T-helper 2 cell treated with Interferon-gamma antibody and Interleukin-4, amounts not matched to agents 5 μg/mL and 100 μg/mL, for 36 hours (primary cell): Measurements from ENCODE around the gene SKA1.
A peak's percentile ranks its signal among the peaks of the same experiment; 100 is the strongest.
"Not testable (repeated sequence)": the region's sequence is repeated elsewhere in the genome, so short reads cannot be mapped to it uniquely, and the experiment has no call there.

ENCODE experiments used
- DNase-seq: peaks from one replicate; pipeline ENCODE4 v3.0.0; 2021; ENCODE audit warnings: low spot score
- H3K27ac Mint-ChIP-seq: one replicate; pipeline ENCODE4 v1.8.0; 2021; ENCODE audit warnings: mild to moderate bottlenecking, mixed read lengths
- H3K27me3 Mint-ChIP-seq: one replicate; pipeline ENCODE4 v1.8.0; 2021; ENCODE audit warnings: low read depth, mixed read lengths
- H3K36me3 Mint-ChIP-seq: one replicate; pipeline ENCODE4 v1.8.0; 2021; ENCODE audit warnings: low read depth, mixed read lengths
- H3K4me1 Mint-ChIP-seq: one replicate; pipeline ENCODE4 v1.8.0; 2021; ENCODE audit warnings: low read depth, mixed read lengths
- H3K4me3 Mint-ChIP-seq: one replicate; pipeline ENCODE4 v1.8.0; 2022; ENCODE audit warnings: mild to moderate bottlenecking, moderate library complexity, mixed read lengths
- H3K9me3 Mint-ChIP-seq: one replicate; pipeline ENCODE4 v1.8.0; 2021; ENCODE audit warnings: mixed read lengths

SKA1 gene

GRCh38 chr18:50369672-50370071, 5.2 kb upstream of the SKA1 start:
- DNase-seq: no peak
- no peak overlapping the region for H3K27ac Mint-ChIP-seq
- H3K27me3 Mint-ChIP-seq: peaks cover 30% of the 10 kb centered on the region

GRCh38 chr18:50372743-50373142, 2.1 kb upstream of the SKA1 start:
- no peak overlapping the region for H3K27ac Mint-ChIP-seq
- no peak overlapping the region for H3K4me3 Mint-ChIP-seq
- peaks cover 14% of the 10 kb centered on the region for H3K27me3 Mint-ChIP-seq
- DNase-seq: no peak
- peaks cover 14% of the 10 kb centered on the region for H3K9me3 Mint-ChIP-seq
- peaks cover 12% of the 10 kb centered on the region for H3K36me3 Mint-ChIP-seq
- peaks cover 18% of the 10 kb centered on the region for H3K4me1 Mint-ChIP-seq

More at GRCh38 chr18:50369672-50370071, 5.2 kb upstream of the SKA1 start:
- Mint-ChIP-seq H3K36me3 (peaks cover 3% of the 10 kb centered on the region), H3K4me1 (peaks cover 5% of the 10 kb centered on the region), H3K4me3 (no peak overlapping the region), H3K9me3 (peaks cover 14% of the 10 kb centered on the region)

- H3K27me3 Mint-ChIP-seq: peaks cover 5% of the 10 kb centered on the region
- peaks cover 20% of the 10 kb centered on the region for H3K4me1 Mint-ChIP-seq
- DNase-seq: no peak
- H3K4me3 Mint-ChIP-seq: no peak overlapping the region
- H3K36me3 Mint-ChIP-seq: peaks cover 19% of the 10 kb centered on the region
- peaks cover 14% of the 10 kb centered on the region for H3K9me3 Mint-ChIP-seq
- no peak overlapping the region for H3K27ac Mint-ChIP-seq
These were observed 1.2 kb upstream of the SKA1 start for GRCh38 chr18:50373561-50374219.

GRCh38 chr18:50374220-50374752, 560 bp upstream of the SKA1 start:
- DNase-seq: no peak
- H3K36me3 Mint-ChIP-seq: peaks cover 19% of the 10 kb centered on the region

GRCh38 chr18:50377061-50377798, 2.4 kb downstream of the SKA1 start:
- H3K4me3 Mint-ChIP-seq: no peak overlapping the region
- H3K36me3 Mint-ChIP-seq: peaks cover 19% of the 10 kb centered on the region
- H3K27me3 Mint-ChIP-seq: no peaks in the 10 kb centered on the region
- no peak for DNase-seq
- peaks cover 20% of the 10 kb centered on the region for H3K4me1 Mint-ChIP-seq
- H3K27ac Mint-ChIP-seq: no peak overlapping the region
- no peaks in the 10 kb centered on the region for H3K9me3 Mint-ChIP-seq

More at GRCh38 chr18:50374220-50374752, 560 bp upstream of the SKA1 start:
- H3K27me3 Mint-ChIP-seq: peaks cover 3% of the 10 kb centered on the region
- H3K9me3 Mint-ChIP-seq: peaks cover 11% of the 10 kb centered on the region
- H3K4me3 Mint-ChIP-seq: peak overlapping the region; percentile 92
- H3K27ac Mint-ChIP-seq: peak overlapping the region; percentile 90
- H3K4me1 Mint-ChIP-seq: peaks cover 20% of the 10 kb centered on the region

- peaks cover 43% of the 10 kb centered on the region for H3K36me3 Mint-ChIP-seq
- peaks cover 2% of the 10 kb centered on the region for H3K4me1 Mint-ChIP-seq
- no peak overlapping the region for H3K27ac Mint-ChIP-seq
- DNase-seq: no peak
- H3K9me3 Mint-ChIP-seq: no peaks in the 10 kb centered on the region
- H3K27me3 Mint-ChIP-seq: no peaks in the 10 kb centered on the region
- H3K4me3 Mint-ChIP-seq: no peak overlapping the region
These were observed 14.1 kb downstream of the SKA1 start for GRCh38 chr18:50388988-50389387.

- DNase-seq: no peak
- peaks cover 9% of the 10 kb centered on the region for H3K27me3 Mint-ChIP-seq
- peaks cover 2% of the 10 kb centered on the region for H3K4me1 Mint-ChIP-seq
- H3K9me3 Mint-ChIP-seq: no peaks in the 10 kb centered on the region
- no peak overlapping the region for H3K4me3 Mint-ChIP-seq
- no peak overlapping the region for H3K27ac Mint-ChIP-seq
- peaks cover 30% of the 10 kb centered on the region for H3K36me3 Mint-ChIP-seq
These were observed 19.0 kb downstream of the SKA1 start for GRCh38 chr18:50393802-50394201.

GRCh38 chr18:50395093-50395492, 20.2 kb downstream of the SKA1 start:
- Mint-ChIP-seq H3K4me3 (no peak overlapping the region), H3K4me1 (peaks cover 2% of the 10 kb centered on the region), H3K9me3 (no peaks in the 10 kb centered on the region), H3K27ac (no peak overlapping the region), H3K27me3 (peaks cover 13% of the 10 kb centered on the region), H3K36me3 (peaks cover 21% of the 10 kb centered on the region)
- DNase-seq: no peak

GRCh38 chr18:50396005-50396660, 21.3 kb downstream of the SKA1 start:
- no peak for DNase-seq
- no peaks in the 10 kb centered on the region for H3K9me3 Mint-ChIP-seq
- H3K36me3 Mint-ChIP-seq: peaks cover 21% of the 10 kb centered on the region
- H3K27me3 Mint-ChIP-seq: peaks cover 14% of the 10 kb centered on the region
- peaks cover 2% of the 10 kb centered on the region for H3K4me1 Mint-ChIP-seq
- H3K4me3 Mint-ChIP-seq: no peak overlapping the region
- no peak overlapping the region for H3K27ac Mint-ChIP-seq

- Mint-ChIP-seq H3K36me3 (peaks cover 16% of the 10 kb centered on the region), H3K4me1 (peaks cover 2% of the 10 kb centered on the region), H3K9me3 (no peaks in the 10 kb centered on the region), H3K27me3 (peaks cover 20% of the 10 kb centered on the region), H3K4me3 (no peak overlapping the region), H3K27ac (no peak overlapping the region)
- no peak for DNase-seq
These were observed 22.2 kb downstream of the SKA1 start for GRCh38 chr18:50397023-50397422.

GRCh38 chr18:50398099-50398498, 23.3 kb downstream of the SKA1 start:
- H3K9me3 Mint-ChIP-seq: no peaks in the 10 kb centered on the region

GRCh38 chr18:50398947-50399346, 24.1 kb downstream of the SKA1 start:
- no peak overlapping the region for H3K4me3 Mint-ChIP-seq
- no peak for DNase-seq
- H3K36me3 Mint-ChIP-seq: peaks cover 5% of the 10 kb centered on the region
- peaks cover 40% of the 10 kb centered on the region for H3K27me3 Mint-ChIP-seq
- no peak overlapping the region for H3K27ac Mint-ChIP-seq
- peaks cover 2% of the 10 kb centered on the region for H3K4me1 Mint-ChIP-seq
- H3K9me3 Mint-ChIP-seq: no peaks in the 10 kb centered on the region

More at GRCh38 chr18:50398099-50398498, 23.3 kb downstream of the SKA1 start:
- no peak for DNase-seq
- Mint-ChIP-seq H3K36me3 (peaks cover 9% of the 10 kb centered on the region), H3K27ac (no peak overlapping the region), H3K27me3 (peaks cover 31% of the 10 kb centered on the region), H3K4me1 (peaks cover 2% of the 10 kb centered on the region), H3K4me3 (no peak overlapping the region)

GRCh38 chr18:50399582-50399981, 24.7 kb downstream of the SKA1 start:
- Mint-ChIP-seq H3K9me3 (no peaks in the 10 kb centered on the region), H3K27ac (no peak overlapping the region), H3K4me3 (no peak overlapping the region), H3K4me1 (peaks cover 2% of the 10 kb centered on the region), H3K36me3 (peaks cover 5% of the 10 kb centered on the region), H3K27me3 (peaks cover 45% of the 10 kb centered on the region)
- DNase-seq: no peak

- not testable (repeated sequence) for H3K4me1 Mint-ChIP-seq, H3K9me3 Mint-ChIP-seq, H3K4me3 Mint-ChIP-seq, H3K27ac Mint-ChIP-seq, DNase-seq, H3K36me3 Mint-ChIP-seq
- H3K27me3 Mint-ChIP-seq: peaks cover 53% of the 10 kb centered on the region
These were observed 25.6 kb downstream of the SKA1 start for GRCh38 chr18:50400438-50400837.
